ENCODE measurements around the gene ZNF280C.

DNA sequence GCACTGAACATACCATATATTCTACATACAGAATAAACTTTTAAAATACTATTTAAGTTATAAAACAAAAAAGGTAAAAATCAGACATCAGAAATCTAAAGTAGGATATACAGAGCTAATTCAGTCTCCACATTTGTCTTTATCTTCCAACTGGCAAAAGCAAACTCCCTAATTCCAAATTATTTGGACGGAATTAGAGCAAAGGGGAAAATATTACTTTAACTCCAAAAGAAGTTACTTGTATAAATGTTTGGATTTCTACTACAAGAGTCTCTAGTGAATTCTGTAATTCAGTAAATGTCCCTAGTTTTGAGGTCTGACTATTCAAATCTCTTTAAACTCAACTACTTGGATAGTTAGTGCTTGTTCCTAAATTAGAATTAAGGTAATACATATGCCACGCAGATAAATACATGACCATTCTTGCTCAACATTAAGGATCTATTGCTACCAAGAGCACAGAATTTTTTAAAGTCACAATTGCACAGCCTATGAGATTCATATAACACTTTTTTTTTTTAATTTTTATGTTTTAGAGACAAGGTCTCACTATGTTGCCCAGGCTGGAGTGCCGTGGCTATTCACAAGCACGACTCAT lies 7.3 kb downstream of the ZNF280C start:
- TF ChIP-seq CTCF (IDR thresholded peaks at IDR 0.05) (no peak), POLR2A (IDR thresholded peaks at IDR 0.05) (no peak)

All from heart left ventricle (tissue), 13 donors.